HuH-7 (cell line): ENCODE data around the gene TET1.
"Not testable (repeated sequence)": the region's sequence is repeated elsewhere in the genome, so short reads cannot be mapped to it uniquely, and the experiment has no call there.

ENCODE experiments used
- DNase-seq: peaks from one replicate; pipeline ENCODE4 v3.0.0; 2011; ENCODE audit warnings: low spot score

TET1 gene

GRCh38 chr10:68560186-68560942, at the start of gene TET1:
Gene TET1 (plus strand): TSS chr10:68560337. CDS start chr10:68572339, 12,002 bp downstream.
- DNase-seq, result peak; percentile 85

GRCh38 chr10:68516216-68516615, 43.9 kb upstream of the TET1 start:
- DNase-seq, result not testable (repeated sequence)

- DNase-seq, result no peak
Measured at GRCh38 chr10:68516766-68517165, 43.4 kb upstream of the TET1 start.

- DNase-seq, result no peak
Measured at GRCh38 chr10:68517188-68517587, 42.9 kb upstream of the TET1 start.

- not testable (repeated sequence) for DNase-seq
Measured at GRCh38 chr10:68518609-68519008, 41.5 kb upstream of the TET1 start.

GRCh38 chr10:68525490-68526038, 34.6 kb upstream of the TET1 start:
- not testable (repeated sequence) for DNase-seq

- DNase-seq, result peak; percentile 11
Measured at GRCh38 chr10:68526634-68527307, 33.4 kb upstream of the TET1 start.

- no peak for DNase-seq
Measured at GRCh38 chr10:68536973-68537372, 23.2 kb upstream of the TET1 start.

GRCh38 chr10:68537796-68538195, 22.3 kb upstream of the TET1 start:
- DNase-seq, result no peak

- DNase-seq, result no peak
Measured at GRCh38 chr10:68543004-68543918, 16.9 kb upstream of the TET1 start.

- DNase-seq, result peak; percentile 47
Measured at GRCh38 chr10:68550747-68551411, 9.3 kb upstream of the TET1 start.

GRCh38 chr10:68553138-68553537, 7.0 kb upstream of the TET1 start:
- no peak for DNase-seq

- DNase-seq, result no peak
Measured at GRCh38 chr10:68553599-68553998, 6.5 kb upstream of the TET1 start.

- no peak for DNase-seq
Measured at GRCh38 chr10:68558478-68558877, 1.7 kb upstream of the TET1 start.

- DNase-seq, result no peak
Measured at GRCh38 chr10:68559251-68559650, 886 bp upstream of the TET1 start.

- no peak for DNase-seq
Measured at GRCh38 chr10:68559841-68560185, 324 bp upstream of the TET1 start.

- DNase-seq, result peak; percentile 64
Measured at GRCh38 chr10:68560943-68561864, 1.1 kb downstream of the TET1 start.

GRCh38 chr10:68561865-68562649, 1.9 kb downstream of the TET1 start:
- peak; percentile 21 for DNase-seq

- DNase-seq, result no peak
Measured at GRCh38 chr10:68562661-68563570, 2.8 kb downstream of the TET1 start.
